Endometrial microvascular endothelial cells (primary cell): Measurements from ENCODE around the gene MAP3K5. TPM values are rescaled to one million over a fixed set of nuclear protein-coding genes. Genes with fewer than 3 reads are reported as not detected.
"Not testable (repeated sequence)": the region's sequence is repeated elsewhere in the genome, so short reads cannot be mapped to it uniquely, and the experiment has no call there.

Experiments used
- in situ Hi-C: cut with HindIII; loops from 2 replicates; pipeline ENCODE4 v1.10.0; 2017; ENCODE audit warnings: low sequenced_read_pairs, low pct_unique_long_range_greater_than_20kb; ENCODE audit errors: inconsistent ontology term
- total RNA-seq: library from RNA; depleted of rRNA; stranded (reverse); fragments of >200 nt; gene quantifications from one replicate; pipeline ENCODE4 v1.2.3, GENCODE V29; 2015; ENCODE audit errors: inconsistent ontology term

MAP3K5 gene
- total RNA-seq, 1 donor from 2014 or later = 9.3 TPM

GRCh38 chr6:136734977-136735376 is 57.3 kb downstream of the MAP3K5 start:
- in situ Hi-C loops = no loop called here

- in situ Hi-C loops = no loop called here
Observed at GRCh38 chr6:136732889-136733288, 59.4 kb downstream of the MAP3K5 start.

GRCh38 chr6:136729832-136730231 is 62.4 kb downstream of the MAP3K5 start:
- in situ Hi-C loops = no loop called here

- in situ Hi-C loops = no loop called here
Observed at GRCh38 chr6:136728976-136729515, 63.2 kb downstream of the MAP3K5 start.

- in situ Hi-C loops = no loop called here
Observed at GRCh38 chr6:136728033-136728939, 64.0 kb downstream of the MAP3K5 start.

- in situ Hi-C loops = no loop called here
Observed at GRCh38 chr6:136726837-136727557, 65.3 kb downstream of the MAP3K5 start.

- in situ Hi-C loops = no loop called here
Observed at GRCh38 chr6:136725124-136725523, 67.2 kb downstream of the MAP3K5 start.

GRCh38 chr6:136723780-136724179 is 68.5 kb downstream of the MAP3K5 start:
- in situ Hi-C loops = no loop called here

GRCh38 chr6:136721467-136721866 is 70.8 kb downstream of the MAP3K5 start:
- in situ Hi-C loops = no loop called here

GRCh38 chr6:136720045-136720770 is 72.1 kb downstream of the MAP3K5 start:
- in situ Hi-C loops = no loop called here

GRCh38 chr6:136719280-136720044 is 72.8 kb downstream of the MAP3K5 start:
- in situ Hi-C loops = no loop called here

- in situ Hi-C loops = no loop called here
Observed at GRCh38 chr6:136718476-136718875, 73.8 kb downstream of the MAP3K5 start.

GRCh38 chr6:136717716-136717990 is 74.6 kb downstream of the MAP3K5 start:
- in situ Hi-C loops = no loop called here

- in situ Hi-C loops = no loop called here
Observed at GRCh38 chr6:136716917-136717715, 75.2 kb downstream of the MAP3K5 start.

GRCh38 chr6:136712642-136713041 is 79.6 kb downstream of the MAP3K5 start:
- in situ Hi-C loops = not testable (repeated sequence)

GRCh38 chr6:136711644-136712043 is 80.6 kb downstream of the MAP3K5 start:
- in situ Hi-C loops = no loop called here

GRCh38 chr6:136710877-136711552 is 81.3 kb downstream of the MAP3K5 start:
- in situ Hi-C loops = no loop called here
